Stimulated activated CD4-positive, alpha-beta T cell treated with anti-CD3 and anti-CD28 coated beads, Interleukin-1b, Interleukin-23, amount 100 ng/mL, for 48 hours (primary cell): ENCODE data around the gene DIS3L2.

Source experiments
- DNase-seq: peaks from one replicate; pipeline ENCODE4 v3.0.0-alpha.2; 2020

DIS3L2 gene

DNA sequence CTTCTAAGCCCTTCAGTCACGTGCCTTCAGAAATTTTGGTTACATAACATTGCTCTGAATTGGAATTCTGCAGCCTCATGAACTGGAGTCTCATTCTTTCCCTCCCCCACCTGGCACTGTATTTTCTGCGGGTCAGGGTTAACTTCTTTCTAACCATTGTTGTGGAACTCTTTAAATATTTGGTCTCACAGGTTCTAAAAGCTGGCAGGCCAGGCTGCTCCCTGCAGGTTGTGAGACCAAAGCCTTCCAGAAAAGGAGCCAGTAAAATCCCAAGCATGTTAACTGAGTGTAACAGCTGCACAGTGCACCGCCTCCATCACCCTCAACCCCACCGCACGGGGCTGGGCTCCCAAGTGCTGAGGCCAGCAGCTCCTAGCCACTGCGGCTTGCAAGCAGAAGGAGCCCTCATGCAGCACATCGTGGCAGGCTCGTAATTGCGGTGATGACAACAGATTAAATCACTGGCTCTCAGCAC, 243.0 kb downstream of the DIS3L2 start:
- DNase-seq: no peak

DNA sequence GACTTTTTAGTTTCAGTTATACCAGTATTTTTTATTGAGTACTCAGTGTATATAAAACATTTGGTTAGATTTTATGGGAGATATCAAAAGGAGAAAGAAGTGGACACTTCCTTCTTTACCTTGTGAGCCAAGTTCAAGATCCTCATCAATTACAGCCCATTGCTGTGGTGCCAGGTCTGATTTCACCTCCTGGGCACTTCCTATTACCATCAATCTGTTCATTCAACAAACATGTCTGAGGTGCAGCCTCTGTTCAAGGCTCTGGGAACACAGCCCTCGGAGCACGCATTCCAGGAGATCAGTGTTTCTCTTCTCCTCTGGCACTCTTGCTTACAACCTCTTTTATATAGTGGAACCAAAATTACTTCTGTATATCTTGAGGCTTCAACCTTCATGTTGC, 245.7 kb downstream of the DIS3L2 start:
- no peak for DNase-seq

DNA sequence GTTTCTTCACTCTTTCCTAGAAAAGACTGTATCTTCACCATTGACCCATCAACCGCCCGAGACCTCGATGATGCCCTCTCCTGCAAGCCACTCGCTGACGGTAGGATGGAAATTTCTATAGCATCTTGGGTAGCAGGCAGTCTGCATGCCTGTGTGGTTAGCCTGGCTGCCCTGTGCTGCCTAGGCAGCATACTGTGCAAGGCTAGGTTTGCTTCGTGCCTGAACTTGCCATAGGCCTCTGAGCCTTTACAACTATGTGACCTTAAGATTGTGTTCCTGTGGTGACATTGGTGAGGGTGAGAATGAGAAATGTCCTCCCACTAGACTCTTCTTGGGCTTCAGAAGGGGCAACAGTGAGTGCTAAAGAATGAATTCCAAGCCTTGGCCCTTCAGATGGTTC, 248.8 kb downstream of the DIS3L2 start:
- no peak for DNase-seq

DNA sequence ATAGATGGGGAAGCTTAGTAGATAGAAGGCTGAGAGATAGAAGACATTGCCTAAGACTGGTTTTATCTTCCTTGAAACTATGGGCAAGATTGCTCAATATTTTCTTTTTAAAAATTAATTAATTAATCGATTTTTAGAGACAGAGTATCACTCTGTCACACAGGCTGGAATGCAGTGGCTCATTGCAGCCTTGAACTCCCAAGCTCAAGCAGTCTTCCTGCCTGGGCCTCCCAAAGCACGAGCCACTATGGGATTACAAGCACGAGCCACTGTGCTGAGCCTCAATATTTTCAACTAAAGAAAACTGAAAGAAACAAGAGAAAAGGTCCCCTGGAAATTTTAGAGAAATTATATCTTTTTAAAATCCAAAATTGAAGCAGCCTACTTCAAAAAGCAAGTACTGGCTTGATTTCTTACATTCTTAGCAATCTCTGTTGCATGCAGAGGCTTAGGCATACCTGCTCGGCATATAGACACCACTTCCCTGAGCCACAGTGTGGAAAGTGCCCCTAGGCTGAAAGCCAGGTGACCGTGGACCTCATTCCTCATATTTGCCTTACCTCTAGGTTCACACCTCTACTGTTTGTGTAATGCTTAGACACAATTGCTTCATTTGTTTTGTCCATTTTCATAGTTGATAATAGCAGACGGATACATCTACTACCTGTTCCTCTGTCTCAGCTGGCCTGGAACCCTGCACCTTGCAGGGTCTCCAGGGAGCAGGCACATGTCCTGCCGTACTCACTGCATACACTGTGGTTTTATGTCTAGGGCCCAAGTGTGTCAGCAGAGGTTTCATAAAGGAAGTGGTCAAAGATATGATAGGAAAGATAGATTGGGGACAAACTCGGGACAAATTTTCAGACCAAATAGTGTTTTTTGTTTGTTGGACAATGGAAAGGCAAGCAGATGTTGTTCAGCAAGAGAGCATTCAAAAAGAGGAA, 250.5 kb downstream of the DIS3L2 start:
- no peak for DNase-seq

DNA sequence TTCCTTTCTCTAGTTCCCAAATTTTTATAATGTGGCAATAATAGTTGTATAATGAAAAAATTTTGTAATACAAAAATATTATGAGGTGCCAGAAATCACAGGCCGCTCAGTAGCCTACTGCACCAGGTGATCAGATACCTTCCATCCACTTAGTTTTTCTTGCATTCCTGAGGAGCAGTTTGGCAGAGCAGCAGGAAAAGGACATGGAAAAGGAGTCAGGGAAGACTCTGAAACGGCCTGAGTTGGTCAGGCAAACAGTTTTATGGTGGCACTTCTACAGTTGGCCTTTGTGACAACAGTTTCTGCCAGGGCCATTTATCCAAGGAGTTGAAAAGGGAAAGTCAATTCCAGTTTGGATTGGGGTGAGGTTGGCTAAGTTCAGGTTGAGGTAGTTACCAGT, 251.7 kb downstream of the DIS3L2 start:
- no peak for DNase-seq

DNA sequence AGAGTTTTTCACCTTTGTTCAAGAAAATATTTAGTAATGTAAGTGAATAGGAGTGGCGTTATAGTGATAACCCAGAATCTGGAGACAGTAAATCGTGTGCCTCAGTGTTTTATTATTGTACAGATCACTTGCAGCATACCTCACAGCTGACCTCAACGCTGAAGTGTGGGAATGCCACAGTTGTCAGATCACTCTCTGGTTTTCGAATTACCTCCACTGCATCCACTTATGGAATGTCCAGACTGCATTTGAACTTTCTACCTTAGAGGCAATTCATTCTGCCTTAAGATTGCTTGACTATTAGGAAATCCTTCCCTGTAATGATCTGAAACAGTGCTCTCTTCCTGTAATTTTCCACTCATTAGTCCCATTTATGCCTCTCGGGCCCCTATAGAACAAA, 252.5 kb downstream of the DIS3L2 start:
- DNase-seq: no peak

DNA sequence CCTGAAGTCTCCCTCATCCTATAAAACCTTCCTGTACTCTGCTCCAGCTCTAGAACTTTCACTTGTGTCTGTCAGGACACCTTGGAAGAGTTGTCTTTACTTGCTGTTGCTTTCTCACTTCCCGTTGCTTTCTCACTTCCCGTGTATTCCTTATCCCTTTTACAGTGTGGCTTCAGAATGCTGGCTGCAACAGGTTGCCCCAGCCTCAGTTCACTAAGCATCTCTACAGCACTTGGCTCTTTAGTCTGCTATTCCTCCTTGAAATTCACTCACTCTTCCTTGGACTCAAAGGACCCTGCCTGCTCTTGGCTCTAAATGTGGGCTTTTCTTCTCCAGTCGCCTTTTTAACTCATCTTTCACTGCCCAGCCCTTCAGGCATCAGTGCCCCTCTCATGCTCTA, 254.5 kb downstream of the DIS3L2 start:
- DNase-seq: no peak

DNA sequence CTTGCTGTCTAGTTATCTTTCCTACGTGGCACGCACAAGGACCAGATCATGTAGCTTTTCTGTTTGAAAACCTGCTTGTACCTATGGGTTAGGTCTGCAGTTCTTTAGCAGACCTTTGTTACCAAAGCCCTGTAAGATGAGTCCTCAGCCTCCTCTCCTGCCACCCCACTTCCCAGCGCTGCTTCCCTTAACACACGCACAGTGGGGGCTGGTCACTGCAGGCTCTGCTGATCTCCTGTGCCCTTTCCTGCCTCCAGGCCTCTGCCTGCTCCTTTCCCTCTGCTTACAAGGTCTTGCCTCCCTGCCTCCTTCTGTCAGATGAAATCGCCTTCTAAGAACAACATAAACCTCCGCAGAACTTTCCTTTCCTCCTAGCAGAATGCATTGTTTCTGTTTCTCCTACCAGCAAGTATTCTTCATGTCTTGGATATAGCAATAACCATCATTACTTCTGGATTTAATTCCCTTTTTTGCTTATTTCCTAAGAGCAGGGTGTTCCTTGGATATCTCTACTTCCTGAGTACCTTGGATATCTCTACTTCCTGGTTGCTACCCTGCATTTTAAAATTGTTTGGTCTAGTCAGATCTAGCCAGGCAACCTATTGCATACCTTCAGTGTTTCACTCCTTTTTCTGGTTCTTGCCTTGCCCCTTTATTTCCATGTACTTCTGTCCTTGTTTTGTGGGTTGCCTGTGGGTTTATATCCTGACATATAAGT, 257.4 kb downstream of the DIS3L2 start:
- DNase-seq: no peak

DNA sequence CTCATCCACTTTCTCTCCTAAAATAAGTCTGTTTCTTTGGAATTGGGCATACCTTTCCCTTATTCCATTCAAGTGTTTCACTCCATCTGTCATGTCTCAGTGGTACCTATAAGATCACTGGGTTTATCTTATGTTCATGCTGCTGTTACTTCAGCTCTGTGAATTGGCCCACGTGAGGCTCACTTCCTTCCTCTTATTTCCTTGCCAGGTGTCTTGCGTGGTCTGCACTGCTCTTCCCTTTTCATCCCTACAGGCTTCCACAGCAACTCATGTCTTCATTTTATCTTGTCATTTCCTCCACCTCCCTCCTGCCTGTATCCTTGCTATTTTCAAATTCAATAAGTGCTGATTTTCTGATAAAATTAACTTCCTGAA, 258.0 kb downstream of the DIS3L2 start:
- no peak for DNase-seq

DNA sequence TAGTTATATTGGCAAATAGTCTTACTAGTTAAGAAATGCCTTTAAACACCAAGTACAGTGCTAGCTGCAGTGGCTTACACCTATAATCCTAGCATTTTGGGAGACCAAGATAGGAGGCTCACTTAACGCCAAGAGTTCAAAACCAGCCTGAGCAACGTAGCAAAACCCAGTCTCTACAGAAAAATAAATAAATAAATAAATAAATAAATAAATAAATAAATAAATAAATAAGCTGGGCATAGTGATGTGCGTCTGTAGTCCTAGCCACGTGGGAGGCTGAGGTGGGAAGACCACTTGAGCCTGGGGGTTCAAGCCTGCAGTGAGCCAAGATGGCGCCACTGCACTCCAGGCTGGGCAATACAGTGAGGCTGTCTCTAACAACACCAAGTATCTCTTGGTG, 258.4 kb downstream of the DIS3L2 start:
- DNase-seq: no peak

DNA sequence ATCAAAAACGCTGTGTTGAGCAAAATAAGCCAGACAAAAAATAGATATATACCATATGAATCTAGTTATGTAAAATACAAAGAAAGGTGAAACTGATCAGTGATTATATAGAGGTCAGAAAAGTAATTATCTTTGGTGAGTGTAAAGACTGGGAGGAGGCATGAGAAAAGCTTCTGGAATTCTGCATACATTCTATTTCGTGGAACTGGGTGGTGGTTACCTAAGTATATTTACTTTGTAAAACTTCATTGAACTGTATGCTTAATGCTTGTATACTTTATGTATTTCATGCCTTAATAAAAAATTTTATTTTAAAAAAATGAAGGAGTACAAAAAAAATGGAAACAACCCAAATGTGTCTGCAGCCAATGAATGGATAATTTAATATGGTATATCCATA, 263.9 kb downstream of the DIS3L2 start:
- no peak for DNase-seq

DNA sequence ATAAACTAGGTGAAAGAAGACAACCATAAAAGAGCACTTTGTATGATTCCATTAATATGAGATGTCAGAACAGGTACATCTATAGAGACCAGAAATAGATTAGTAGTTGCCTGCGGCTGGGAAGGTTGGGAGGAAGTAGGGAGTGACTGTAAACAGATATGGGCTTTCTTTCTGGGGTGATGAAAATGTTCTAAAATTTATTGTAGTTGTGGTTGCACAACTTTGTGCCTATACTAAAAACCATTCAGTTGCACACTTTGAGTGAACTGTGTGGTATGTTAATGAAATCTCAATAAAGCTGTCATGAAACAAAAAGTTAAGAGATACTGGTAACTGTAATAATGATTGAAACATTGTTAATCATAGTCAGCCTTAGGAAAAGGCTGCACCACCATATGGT, 264.4 kb downstream of the DIS3L2 start:
- no peak for DNase-seq

DNA sequence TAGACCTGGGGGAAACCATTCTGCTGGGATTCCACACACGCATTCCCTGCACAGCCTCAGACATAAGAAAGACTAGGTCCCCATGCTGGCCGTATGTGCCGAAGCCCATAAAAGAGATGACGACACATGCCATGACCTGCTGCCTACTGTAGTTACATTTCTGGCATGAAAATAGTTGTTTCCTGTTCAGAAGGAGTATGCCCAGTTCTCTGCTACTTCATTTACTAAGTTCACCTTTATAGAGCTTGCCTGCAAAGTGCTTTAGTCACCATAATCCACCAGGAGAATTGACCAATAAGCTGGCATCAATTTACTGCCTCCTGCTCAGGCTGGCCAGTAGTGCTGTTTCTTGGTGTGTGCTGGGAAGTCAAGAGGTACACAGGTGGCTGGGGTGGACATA, 266.8 kb downstream of the DIS3L2 start:
- DNase-seq: no peak

DNA sequence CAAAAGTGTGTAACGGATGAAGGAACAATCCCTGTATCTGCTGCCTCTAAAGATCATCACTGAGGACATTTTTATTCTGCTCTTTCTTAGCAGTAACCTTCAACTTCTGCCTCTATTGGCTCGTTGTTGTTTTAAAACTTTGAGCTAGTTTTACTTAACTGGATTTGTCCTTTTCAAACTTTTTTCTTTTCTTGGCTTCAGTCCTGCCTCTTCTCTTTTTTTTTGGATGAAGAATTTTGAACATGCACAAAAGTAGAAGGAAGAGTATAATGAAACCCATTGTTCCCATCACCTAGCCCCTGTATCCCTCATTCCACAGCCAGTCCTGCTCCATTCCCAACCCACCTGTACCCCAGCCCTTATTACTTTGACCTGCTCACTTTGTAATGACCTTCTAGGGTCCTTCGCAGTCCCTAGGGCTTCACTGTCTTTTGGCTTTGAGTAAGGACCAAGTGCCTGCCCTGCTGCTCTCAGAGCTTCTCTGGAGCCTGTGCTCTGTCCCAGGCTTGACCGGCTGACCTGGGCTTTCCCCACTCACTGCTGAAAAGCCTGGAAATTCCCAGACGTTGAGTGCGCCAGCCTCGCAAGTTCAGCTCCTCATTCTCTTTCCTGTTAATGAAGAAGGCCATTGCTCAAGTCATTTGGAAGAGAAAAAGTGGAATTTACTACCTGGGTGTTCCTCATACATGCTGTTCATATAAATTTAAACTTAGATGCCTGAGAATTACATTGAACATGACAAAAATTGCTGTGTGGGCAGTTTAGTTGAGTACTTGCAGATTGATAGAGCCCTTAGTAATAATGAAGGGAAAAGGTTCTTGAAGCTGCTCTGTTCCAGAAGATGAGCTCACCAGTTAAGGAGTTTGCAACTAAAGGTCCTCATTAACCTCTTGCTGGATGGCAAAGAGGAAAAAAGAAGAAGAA, 267.7 kb downstream of the DIS3L2 start:
- no peak for DNase-seq

DNA sequence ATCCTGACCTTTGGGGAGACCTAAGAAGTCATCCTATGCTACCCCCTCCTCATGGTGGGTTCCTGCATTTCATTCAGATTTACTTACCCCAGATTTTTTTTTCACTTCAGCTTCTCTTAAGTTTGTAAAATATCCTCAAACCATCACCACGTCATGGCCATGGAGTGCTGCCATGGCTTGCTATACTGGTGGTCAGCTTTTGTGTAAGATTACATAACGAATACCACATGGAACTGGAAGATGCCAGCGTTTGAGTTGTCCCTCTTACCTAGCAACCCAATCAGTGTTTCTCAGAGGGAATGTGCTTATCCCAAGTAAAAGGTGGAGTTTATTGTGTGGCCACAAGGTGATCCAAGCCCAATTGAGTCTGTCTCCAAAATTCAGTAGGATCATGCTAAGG, 268.4 kb downstream of the DIS3L2 start:
- DNase-seq: no peak

DNA sequence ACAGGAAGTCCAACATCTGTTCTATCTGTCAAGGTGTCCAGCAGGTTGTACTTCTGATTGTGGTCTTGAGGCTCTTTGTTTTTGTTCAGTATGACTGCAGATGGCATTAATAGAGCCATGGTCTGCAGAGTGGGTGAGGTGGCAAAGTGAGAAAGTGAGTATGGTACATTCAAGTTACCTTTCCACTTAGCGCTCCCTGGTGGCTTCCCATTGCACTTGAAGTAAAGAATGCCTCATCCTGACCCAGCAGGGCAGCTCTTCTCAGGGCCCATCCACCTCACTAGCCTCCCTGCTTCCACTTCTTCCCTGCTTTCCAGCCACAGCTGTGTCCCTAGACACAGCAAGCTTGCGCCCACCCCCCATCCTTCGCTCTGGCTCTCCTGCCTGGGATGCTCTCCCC, 269.0 kb downstream of the DIS3L2 start:
- DNase-seq: peak; percentile 23

DNA sequence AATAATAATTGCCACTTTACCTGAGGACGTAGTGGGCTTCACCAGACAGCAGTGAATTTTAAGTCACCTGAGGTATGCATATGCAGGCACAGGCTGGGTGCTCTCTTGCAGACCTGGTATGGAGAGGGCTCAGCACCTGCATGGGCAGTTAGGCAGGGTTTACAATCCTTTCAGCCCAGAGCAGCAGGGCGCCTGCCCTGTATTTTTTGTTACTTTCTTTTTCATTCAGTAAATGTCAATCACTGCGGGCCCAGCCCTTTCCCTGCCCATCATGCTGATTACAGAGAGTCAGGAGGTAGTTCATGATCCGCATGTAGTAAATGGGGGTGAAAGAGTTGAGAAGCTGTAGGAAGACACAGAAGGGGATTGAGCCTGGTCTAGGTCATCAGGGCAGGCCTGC, 270.0 kb downstream of the DIS3L2 start:
- no peak for DNase-seq

DNA sequence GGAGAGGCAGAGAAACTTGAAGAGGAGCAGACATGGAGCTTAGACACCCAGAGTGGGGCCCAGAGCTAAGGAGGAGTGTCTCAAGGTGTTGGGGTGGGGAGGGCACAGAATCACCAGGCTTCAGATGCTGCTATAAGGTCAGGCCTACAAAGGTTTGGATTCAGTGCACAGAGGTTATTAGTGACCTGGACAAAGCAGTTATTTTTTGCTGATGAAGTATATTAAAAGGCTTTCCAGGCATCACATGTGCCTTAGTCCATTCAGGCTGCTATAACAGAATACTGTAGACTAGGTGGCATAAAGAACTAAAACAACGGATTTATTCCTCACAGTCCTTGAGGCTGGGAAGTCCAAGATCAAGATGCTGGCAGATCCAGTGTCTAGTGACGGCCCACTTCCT, 271.4 kb downstream of the DIS3L2 start:
- DNase-seq: no peak

DNA sequence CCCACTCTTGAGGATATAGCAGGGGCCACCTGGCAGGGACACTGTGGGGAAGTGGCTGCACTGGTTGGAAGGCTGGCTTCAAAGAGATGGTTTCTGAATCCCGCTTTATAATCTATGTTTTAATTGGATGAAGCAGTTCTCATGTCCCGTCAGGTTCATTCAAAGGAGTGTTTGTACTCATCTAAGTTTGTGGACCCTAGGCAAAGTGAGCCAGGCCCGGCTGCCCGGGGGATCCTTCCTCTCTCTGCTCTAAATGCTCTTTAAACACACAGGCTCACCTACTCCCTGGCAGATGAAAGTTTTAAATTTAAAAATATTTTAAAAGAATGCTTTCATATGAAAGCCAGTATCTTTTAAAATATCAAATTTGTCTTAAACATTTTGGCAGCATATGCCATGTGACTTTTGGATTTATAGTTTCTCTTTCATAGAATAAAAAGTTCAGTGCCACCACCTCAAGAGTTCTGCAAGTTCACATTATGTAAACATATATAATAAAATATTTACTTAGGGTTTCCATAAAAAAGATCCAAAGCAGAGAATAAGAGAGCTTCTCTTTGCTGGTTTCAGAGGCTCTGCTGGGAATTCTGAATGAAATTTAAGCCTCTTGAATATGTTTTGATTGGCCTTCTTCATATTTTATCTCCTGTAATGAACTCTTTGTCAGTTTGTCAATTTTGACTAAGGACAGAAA, 273.6 kb downstream of the DIS3L2 start:
- no peak for DNase-seq

DNA sequence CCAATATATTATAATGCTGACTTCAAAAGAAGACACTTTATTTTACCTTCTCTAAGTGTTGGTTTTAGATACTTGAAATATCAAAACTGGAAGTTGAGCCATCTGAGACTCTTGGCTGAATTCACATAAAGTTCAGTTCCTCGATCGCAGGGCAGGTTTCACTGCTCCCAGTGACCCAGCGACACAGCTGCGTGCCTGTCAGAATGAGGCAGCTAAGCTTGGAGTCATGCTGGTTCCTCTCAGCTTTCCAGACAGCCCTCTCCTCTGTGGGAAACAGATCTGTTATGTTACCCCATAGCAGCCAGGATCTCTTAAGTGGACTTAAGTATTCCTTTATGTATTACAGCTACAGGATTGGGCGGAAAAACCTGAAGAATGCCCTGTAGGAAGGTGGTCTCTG, 274.2 kb downstream of the DIS3L2 start:
- no peak for DNase-seq

DNA sequence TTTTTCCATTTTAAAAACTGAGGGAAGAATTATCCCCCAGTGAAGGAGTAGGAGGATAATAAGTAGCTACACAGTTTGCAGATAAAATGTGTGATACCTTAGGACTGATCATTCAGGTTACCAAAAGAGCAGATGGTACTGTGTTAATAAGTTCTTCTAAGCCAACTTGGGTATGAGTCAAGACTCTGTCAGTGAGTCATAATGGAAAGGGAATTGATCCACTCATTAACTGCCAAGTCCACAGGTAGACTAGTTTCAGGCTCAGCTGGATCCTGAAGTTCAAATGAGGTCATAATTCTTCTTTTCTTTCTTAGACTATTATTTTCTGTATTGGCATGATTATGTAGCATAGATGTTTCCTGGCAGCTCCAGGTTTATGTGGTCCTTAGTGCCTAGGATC, 274.7 kb downstream of the DIS3L2 start:
- no peak for DNase-seq

DNA sequence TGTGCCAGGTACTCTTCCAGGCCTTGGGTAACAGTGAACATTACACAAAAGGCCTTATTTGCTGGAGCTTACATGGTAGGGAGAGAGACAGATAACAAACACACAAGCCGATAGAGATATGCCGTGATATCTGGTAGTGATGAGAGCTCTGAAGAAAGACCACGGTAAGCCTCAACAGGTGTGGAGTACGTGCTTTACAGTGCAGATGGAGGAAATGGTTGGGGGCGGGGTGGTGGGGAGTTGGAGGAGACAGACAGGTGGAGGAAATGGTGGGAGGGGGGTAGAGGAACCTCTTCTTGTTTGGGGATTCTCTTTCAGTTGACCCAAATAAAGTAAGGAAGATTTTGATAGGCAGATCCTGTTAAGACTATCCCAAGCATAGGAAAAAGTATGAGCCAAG, 276.0 kb downstream of the DIS3L2 start:
- DNase-seq: no peak

DNA sequence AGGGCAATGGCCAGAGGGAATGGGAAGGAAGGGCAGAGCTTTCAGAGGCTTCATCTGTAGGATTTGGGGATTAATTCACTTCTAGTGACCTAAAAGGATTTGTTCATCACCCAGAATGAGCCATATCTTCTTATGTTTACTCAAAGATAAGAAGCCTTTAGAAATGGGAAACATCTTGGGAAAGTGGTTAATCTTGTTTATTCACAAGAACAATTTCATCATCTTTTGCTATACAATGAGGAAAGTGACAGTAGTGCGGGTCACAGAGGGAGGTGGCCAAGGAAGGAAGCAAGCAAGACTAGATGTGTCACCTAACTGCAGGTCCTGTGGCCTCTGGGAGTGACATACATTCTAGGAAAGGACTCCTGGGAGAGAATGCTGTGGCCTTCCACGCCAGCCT, 276.6 kb downstream of the DIS3L2 start:
- DNase-seq: peak; percentile 10
